Ovary (tissue), 9 donors: Measurements from ENCODE around the gene CCDC154. TPM values are rescaled to one million over a fixed set of nuclear protein-coding genes. Genes with fewer than 3 reads are reported as not detected.

ENCODE experiments used
- DNase-seq, 5 donors: peaks; one replicate each; pipeline ENCODE4 v3.0.0-alpha.2; 2019 to 2020
- H3K27ac ChIP-seq, 2 donors: fragments of 200-600 bp; one replicate each; pipeline versions ENCODE4 v1.5.1 to v1.8.0; 2019 to 2022
- H3K27me3 ChIP-seq: fragments of 200-600 bp; one replicate; pipeline ENCODE4 v1.8.0; 2022
- H3K36me3 ChIP-seq: fragments of 200-600 bp; sonication (generic); one replicate; pipeline ENCODE4 v1.5.1; 2019
- H3K4me1 ChIP-seq: one replicate; pipeline ENCODE4 v1.8.1; 2013; ENCODE audit warnings: mild to moderate bottlenecking, moderate library complexity; ENCODE audit not compliant: insufficient read depth
- H3K4me3 ChIP-seq: fragments of 200-600 bp; sonication (generic); one replicate; pipeline ENCODE4 v1.5.1; 2017
- H3K9me3 ChIP-seq, 2 donors: fragments of 200-600 bp in 1 of 2; sonication (generic) in 1 of 2; one replicate each; pipeline versions ENCODE4 v1.5.1 to v1.8.1; 2013 to 2019; ENCODE audit warnings: mild to moderate bottlenecking in 1 of 2, moderate library complexity in 1 of 2
- CTCF ChIP-seq, 3 donors: fragments of 450-650 bp in 2 of 3; fragments of 200-600 bp in 1 of 3; IDR thresholded peaks; one replicate each; pipeline versions ENCODE4 v1.5.1 to v1.8.0; 2016 to 2022; ENCODE audit warnings: antibody characterized with exemption in 3 of 3, mild to moderate bottlenecking in 1 of 3
- EP300 ChIP-seq: sonication (generic); formaldehyde crosslinking; IDR thresholded peaks from one replicate; pipeline ENCODE4 v1.6.1; 2017; ENCODE audit warnings: antibody characterized with exemption
- POLR2A ChIP-seq: fragments of 450-650 bp; IDR thresholded peaks from one replicate; pipeline ENCODE4 v1.6.1; 2017; ENCODE audit warnings: antibody characterized with exemption, mild to moderate bottlenecking, moderate library complexity
- WGBS, 3 donors: extraction: QIAGEN DNeasy Blood & Tissue Kit in 1 of 3; methylation state at CpG; one replicate each; pipeline versions ENCODE4 v1.1.5 to v1.1.7; 2013 to 2017; 5-methylcytosine and 5-hydroxymethylcytosine counted together
- intact Hi-C, 4 donors: fragments of 100-400 bp; cut with DNase I; formaldehyde crosslinking; loops; one replicate each; pipeline versions ENCODE4 v1.11.0 to v1.15.1; 2022 to 2023
- polyA plus RNA-seq, 2 donors: library from polyadenylated mRNA; stranded (reverse); fragments of 200-250 nt in 1 of 2; fragments of 350-450 nt in 1 of 2; fragmentation: Illumina TruSeq in 1 of 2; extraction: RNeasy Lipid Tissue Mini Kit (QIAGEN cat#74804) in 1 of 2; gene quantifications; one replicate each; pipeline ENCODE4 v1.2.3, GENCODE V29; 2013 to 2014
- total RNA-seq, 7 donors: library from RNA; depleted of rRNA in 2 of 7; stranded (reverse); fragments of >200 nt in 2 of 7; fragmentation: NEBNext Ultra II Directional in 3 of 7; extraction: Animal tissue kit (Norgen Biotek cat#: 25700) in 3 of 7; gene quantifications; one replicate each; pipeline versions ENCODE4 v1.1.0 to v1.2.4, GENCODE V29; 2016 to 2023
- donor health status: DM: no; HTN: no; CAD: no; lungs with moderate emphysema.
- donor health status: DM: no; HTN: no; CAD: no.
- donor health status: Bipolar disorder and iron deficiency.
- donor health status: DM: yes; HTN: yes; CAD: no.
- donor health status: DM: no; HTN: no; CAD: no.
- donor health status: DM: yes; HTN: yes; CAD: no.

Gene CCDC154
- total and polyA plus RNA-seq, 9 donors, result 1.1 to 3.5 (median 1.7) TPM; not detected in 1

- DNase-seq, result no peak
- Histone ChIP-seq H3K27me3 (no peaks in the 10 kb centered on the region), H3K36me3 (no peaks in the 10 kb centered on the region), H3K9me3 (no peaks in the 10 kb centered on the region), H3K4me1 (no peaks in the 10 kb centered on the region), H3K27ac (no peak overlapping the region), H3K4me3 (no peak overlapping the region)
- WGBS, 3 donors, result 90 to 92% (median 90%) methylated on average over 17 of the region's 17 CpGs
- intact Hi-C loops, result no loop called here
- TF ChIP-seq EP300 (no peak), CTCF (IDR thresholded peaks at IDR 0.05) (no peak), POLR2A (no peak)
Observed at GRCh38 chr16:1392826-1393225, 51.5 kb downstream of the CCDC154 start.

GRCh38 chr16:1390239-1390779 is 54.0 kb downstream of the CCDC154 start:
- no peak for DNase-seq
- intact Hi-C loops, result no loop called here
- H3K36me3 ChIP-seq, result no peaks in the 10 kb centered on the region
- H3K9me3 ChIP-seq, result no peaks in the 10 kb centered on the region
- no peaks in the 10 kb centered on the region for H3K27me3 ChIP-seq
- no peak for TF ChIP-seq CTCF (IDR thresholded peaks at IDR 0.05)
- no peak for TF ChIP-seq EP300
- TF ChIP-seq POLR2A, result no peak
- no peaks in the 10 kb centered on the region for H3K4me1 ChIP-seq
- no peak overlapping the region for H3K4me3 ChIP-seq
- H3K27ac ChIP-seq, result no peak overlapping the region
- WGBS, 3 donors, result 81 to 86% (median 84%) methylated on average over 28 of the region's 28 CpGs

- H3K4me1 ChIP-seq, result no peaks in the 10 kb centered on the region
- no peak overlapping the region for H3K27ac ChIP-seq
- no peaks in the 10 kb centered on the region for H3K9me3 ChIP-seq
- H3K36me3 ChIP-seq, result no peaks in the 10 kb centered on the region
- DNase-seq, result no peak
- H3K27me3 ChIP-seq, result no peaks in the 10 kb centered on the region
- H3K4me3 ChIP-seq, result no peak overlapping the region
- intact Hi-C loops, result no loop called here
- TF ChIP-seq EP300 (no peak), CTCF (IDR thresholded peaks at IDR 0.05) (no peak), POLR2A (no peak)
- WGBS, 3 donors, result 90 to 94% (median 91%) methylated on average over 7 of the region's 7 CpGs
Observed at GRCh38 chr16:1389762-1390161, 54.6 kb downstream of the CCDC154 start.

GRCh38 chr16:1387331-1387730 is 57.0 kb downstream of the CCDC154 start:
- intact Hi-C loops, result no loop called here
- no peaks in the 10 kb centered on the region for H3K4me1 ChIP-seq
- no peak for DNase-seq
- H3K27me3 ChIP-seq, result no peaks in the 10 kb centered on the region
- H3K9me3 ChIP-seq, result no peaks in the 10 kb centered on the region
- no peak overlapping the region for H3K4me3 ChIP-seq
- TF ChIP-seq EP300 (no peak), POLR2A (no peak), CTCF (IDR thresholded peaks at IDR 0.05) (no peak)
- WGBS, 3 donors, result 87 to 91% (median 90%) methylated on average over 15 to 16 of the region's 16 CpGs
- no peaks in the 10 kb centered on the region for H3K36me3 ChIP-seq
- H3K27ac ChIP-seq, result no peak overlapping the region
